ENCODE data around the gene GEMIN7. TPM values are rescaled to one million over a fixed set of nuclear protein-coding genes. Genes with fewer than 3 reads are reported as not detected.

The GEMIN7 gene
- 10 to 100 TPM; 24.8 to 26.2 TPM for total RNA-seq

GRCh38 chr19:45079063-45079910 is at the start of gene GEMIN7:
Gene GEMIN7 (plus strand): TSS chr19:45079260. CDS start chr19:45090115, 10,855 bp downstream.
- peak; percentile 91 for DNase-seq
- Mint-ChIP-seq H3K27me3 (no peaks in the 10 kb centered on the region), H3K36me3 (peaks cover 12% of the 10 kb centered on the region), H3K4me3 (peak within 1 kb of the TSS; percentile 96), H3K9me3 (no peaks in the 10 kb centered on the region), H3K27ac (peak within 1 kb of the TSS; percentile 85), H3K4me1 (peaks cover 32% of the 10 kb centered on the region)
- POLR2A ChIA-PET: interaction anchor here (0.6 to 2.5 kb wide), 6 partner anchors 8 to 98 kb away, joined by 3 to 15 read pairs (median 4); partner anchors contain the start of genes PPP1R37 and TRAPPC6A
- peak; percentile 50 for ATAC-seq (ENCODE audit: low read depth)

DNA sequence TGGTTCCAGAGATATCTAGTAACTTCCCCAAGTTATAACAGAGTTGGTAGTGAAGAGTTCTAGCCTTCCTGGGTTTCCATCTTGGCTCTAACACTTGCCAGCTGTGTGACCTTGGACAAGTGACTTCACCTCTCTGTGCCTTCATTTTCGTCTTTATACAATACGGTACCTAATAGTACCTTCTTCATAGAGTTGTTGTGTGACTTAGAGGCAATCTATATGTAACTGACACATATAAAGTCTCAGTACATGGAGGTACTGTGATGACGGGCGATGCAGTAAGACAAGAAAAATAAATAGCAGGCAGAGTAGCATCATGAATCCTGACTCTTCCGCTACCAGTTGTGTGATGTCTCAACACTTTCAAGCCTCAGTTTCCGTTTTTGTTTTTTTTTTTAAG is 48.2 kb upstream of the GEMIN7 start:
- no peak overlapping the region for H3K4me3 Mint-ChIP-seq
- POLR2A ChIA-PET: no interaction called here
- DNase-seq: no peak
- peaks cover 2% of the 10 kb centered on the region for H3K4me1 Mint-ChIP-seq
- peaks cover 21% of the 10 kb centered on the region for H3K36me3 Mint-ChIP-seq
- H3K27ac Mint-ChIP-seq: no peak overlapping the region
- H3K27me3 Mint-ChIP-seq: no peaks in the 10 kb centered on the region
- no peak for ATAC-seq (ENCODE audit: low read depth)
- H3K9me3 Mint-ChIP-seq: no peaks in the 10 kb centered on the region

DNA sequence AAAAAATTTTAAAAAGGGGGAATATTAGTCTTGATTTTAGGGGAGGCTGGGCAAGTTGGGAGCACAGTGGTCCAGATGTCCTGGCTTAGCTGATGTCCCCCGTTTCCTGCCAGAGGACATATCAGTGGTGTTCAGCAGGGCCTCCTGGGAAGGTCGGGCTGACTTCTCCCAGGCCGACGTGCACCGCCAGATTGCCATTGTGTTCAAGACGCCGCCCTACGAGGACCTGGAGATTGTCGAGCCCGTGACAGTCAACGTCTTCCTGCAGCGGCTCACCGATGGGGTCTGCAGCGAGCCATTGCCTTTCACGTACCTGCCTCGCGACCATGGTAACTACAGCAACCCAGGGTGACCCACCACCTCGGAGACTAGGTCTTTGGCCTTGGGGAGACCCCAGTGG is 46.6 kb upstream of the GEMIN7 start:
- no peaks in the 10 kb centered on the region for H3K27me3 Mint-ChIP-seq
- DNase-seq (no peak), ATAC-seq (ENCODE audit: low read depth) (no peak)
- POLR2A ChIA-PET: no interaction called here
- H3K9me3 Mint-ChIP-seq: no peaks in the 10 kb centered on the region
- H3K4me1 Mint-ChIP-seq: peaks cover 2% of the 10 kb centered on the region
- no peak overlapping the region for H3K4me3 Mint-ChIP-seq
- H3K27ac Mint-ChIP-seq: no peak overlapping the region
- peaks cover 21% of the 10 kb centered on the region for H3K36me3 Mint-ChIP-seq

DNA sequence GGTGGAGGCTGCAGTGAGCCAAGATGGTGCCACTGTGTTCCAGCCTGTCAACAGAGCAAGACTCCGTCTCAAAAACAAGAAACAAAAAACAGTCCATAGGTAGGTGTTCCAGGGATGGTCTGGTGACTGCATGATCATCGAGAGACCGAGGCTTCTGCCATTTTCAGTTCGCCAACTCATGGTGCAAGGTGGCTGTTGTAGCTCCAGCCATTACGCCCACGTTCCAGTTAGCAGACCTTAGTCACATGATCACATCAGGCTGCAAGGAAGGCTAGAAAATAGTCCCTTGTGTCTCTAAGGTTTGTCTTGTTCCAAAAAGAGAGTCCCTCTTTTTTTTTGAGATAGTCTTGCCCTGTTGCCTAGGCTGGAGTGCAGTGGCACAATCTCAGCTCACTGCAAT is 43.3 kb upstream of the GEMIN7 start:
- H3K36me3 Mint-ChIP-seq: peaks cover 26% of the 10 kb centered on the region
- H3K9me3 Mint-ChIP-seq: no peaks in the 10 kb centered on the region
- peaks cover 17% of the 10 kb centered on the region for H3K4me1 Mint-ChIP-seq
- H3K4me3 Mint-ChIP-seq: no peak overlapping the region
- no peak for ATAC-seq (ENCODE audit: low read depth)
- no peak overlapping the region for H3K27ac Mint-ChIP-seq
- H3K27me3 Mint-ChIP-seq: no peaks in the 10 kb centered on the region
- DNase-seq: no peak
- POLR2A ChIA-PET: no interaction called here

- Mint-ChIP-seq H3K9me3 (no peaks in the 10 kb centered on the region), H3K27ac (peak overlapping the region; percentile 61), H3K36me3 (peaks cover 31% of the 10 kb centered on the region), H3K4me1 (peaks cover 26% of the 10 kb centered on the region), H3K27me3 (no peaks in the 10 kb centered on the region), H3K4me3 (peak overlapping the region; percentile 96)
- DNase-seq: no peak
- POLR2A ChIA-PET: interaction anchor here (2.0 to 2.3 kb wide), 3 partner anchors 54 to 141 kb away, joined by 5 to 17 read pairs (median 12); partner anchors contain the start of genes BLOC1S3, CLPTM1, PPP1R37 and TRAPPC6A
- ATAC-seq (ENCODE audit: low read depth): no peak
Observed at GRCh38 chr19:45037393-45038169, 41.5 kb upstream of the GEMIN7 start.

DNA sequence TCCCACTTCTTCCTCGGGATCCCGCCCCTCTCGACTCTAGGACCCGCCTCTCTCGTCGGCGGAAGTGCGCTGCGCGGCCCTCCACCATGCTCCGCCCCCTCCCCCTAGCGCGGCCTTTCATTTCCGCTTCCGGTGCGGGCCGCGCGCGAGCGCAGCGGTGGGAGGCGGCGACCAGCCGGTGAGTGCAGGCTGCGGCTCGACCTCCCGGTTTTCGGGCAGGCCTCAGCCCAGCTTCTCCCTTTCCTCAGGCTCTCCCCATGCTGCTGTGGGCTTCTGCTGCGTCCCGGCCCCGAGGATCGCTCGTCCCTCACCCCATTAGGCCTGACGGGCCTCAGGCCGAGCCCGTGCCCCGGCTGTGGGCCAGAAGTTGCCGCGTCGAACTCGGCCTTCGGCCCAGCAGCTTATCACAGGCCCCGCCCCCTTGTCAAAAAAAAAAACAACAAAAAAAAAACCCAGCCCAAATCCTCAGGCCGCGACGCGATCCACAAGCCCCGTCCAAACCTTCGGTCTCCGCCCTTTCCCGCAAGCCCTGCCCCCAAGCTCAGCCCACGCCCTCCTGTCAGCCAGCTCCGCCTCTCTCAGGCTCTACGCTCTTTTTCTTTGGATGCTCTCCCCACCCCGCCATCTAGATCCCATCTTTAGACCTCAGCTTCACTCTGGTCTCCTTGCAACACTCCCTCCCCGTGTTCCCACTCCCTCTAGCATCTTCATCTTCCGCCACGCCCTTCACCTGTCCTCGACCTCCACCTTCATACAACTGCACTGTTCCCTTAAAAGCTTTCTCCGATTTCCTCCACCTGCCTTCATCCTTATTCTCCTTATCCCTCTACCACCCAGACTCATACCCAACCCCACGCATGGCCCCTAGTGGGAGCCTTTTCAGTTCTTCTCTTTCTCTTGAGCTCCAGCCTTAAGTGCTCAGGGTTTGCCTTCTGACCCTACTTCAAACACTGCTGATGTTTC is 39.8 kb upstream of the GEMIN7 start, which contains the start of gene CLASRP:
Gene CLASRP (plus strand): TSS at position 115 of the 963 bp plus-strand sequence. CDS start 1,168 bp downstream, outside the sequence.
- H3K9me3 Mint-ChIP-seq: no peaks in the 10 kb centered on the region
- POLR2A ChIA-PET: interaction anchor here (0.6 to 2.3 kb wide), 17 partner anchors 8 to 269 kb away, joined by 3 to 17 read pairs (median 4); partner anchors contain the start of genes BLOC1S3, CLPTM1, PPP1R37 and RELB

GRCh38 chr19:45040059-45040771 is 38.8 kb upstream of the GEMIN7 start:
- H3K4me3 Mint-ChIP-seq: peak overlapping the region; percentile 96
- DNase-seq (no peak), ATAC-seq (ENCODE audit: low read depth) (no peak)
- POLR2A ChIA-PET: interaction anchor here (1.5 to 2.3 kb wide), 5 partner anchors 7 to 138 kb away, joined by 4 to 17 read pairs (median 11); partner anchors contain the start of genes BLOC1S3, RELB and TRAPPC6A
- H3K27ac Mint-ChIP-seq: peak overlapping the region; percentile 97
- H3K4me1 Mint-ChIP-seq: peaks cover 25% of the 10 kb centered on the region
- peaks cover 22% of the 10 kb centered on the region for H3K36me3 Mint-ChIP-seq
- no peaks in the 10 kb centered on the region for H3K9me3 Mint-ChIP-seq
- H3K27me3 Mint-ChIP-seq: no peaks in the 10 kb centered on the region

More for the DNA sequence above, 39.8 kb upstream of the GEMIN7 start, which contains the start of gene CLASRP:
- ATAC-seq (ENCODE audit: low read depth) (peak; percentile 92), DNase-seq (peak; percentile 93)
- peaks cover 27% of the 10 kb centered on the region for H3K36me3 Mint-ChIP-seq
- peak within 1 kb of the TSS; percentile 96 for H3K4me3 Mint-ChIP-seq
- H3K4me1 Mint-ChIP-seq: peaks cover 25% of the 10 kb centered on the region
- H3K27me3 Mint-ChIP-seq: no peaks in the 10 kb centered on the region
- H3K27ac Mint-ChIP-seq: peak within 1 kb of the TSS; percentile 97

DNA sequence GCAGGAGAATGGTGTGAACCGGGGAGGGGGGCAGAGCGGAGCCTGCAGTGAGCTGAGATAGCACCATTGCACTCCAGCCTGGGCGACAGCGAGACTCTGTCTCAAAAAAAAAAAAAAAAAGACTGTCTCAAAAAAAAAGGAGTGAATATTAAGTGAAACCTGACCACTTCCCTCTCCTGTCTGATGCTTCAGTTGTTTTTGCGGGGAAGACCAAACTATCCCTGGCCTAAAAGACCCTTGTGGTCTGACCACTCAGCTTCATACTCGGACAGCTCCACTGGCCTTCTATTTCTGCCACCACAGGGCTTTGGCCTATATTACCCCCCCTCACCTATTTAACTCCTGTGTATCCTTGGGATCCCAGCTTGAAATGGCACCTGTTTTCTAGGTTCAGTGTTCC is 37.9 kb upstream of the GEMIN7 start:
- Mint-ChIP-seq H3K4me1 (peaks cover 32% of the 10 kb centered on the region), H3K36me3 (peaks cover 18% of the 10 kb centered on the region), H3K4me3 (peak overlapping the region; percentile 14), H3K27me3 (no peaks in the 10 kb centered on the region), H3K9me3 (no peaks in the 10 kb centered on the region), H3K27ac (peak overlapping the region; percentile 50)
- DNase-seq (no peak), ATAC-seq (ENCODE audit: low read depth) (no peak)
- POLR2A ChIA-PET: no interaction called here

DNA sequence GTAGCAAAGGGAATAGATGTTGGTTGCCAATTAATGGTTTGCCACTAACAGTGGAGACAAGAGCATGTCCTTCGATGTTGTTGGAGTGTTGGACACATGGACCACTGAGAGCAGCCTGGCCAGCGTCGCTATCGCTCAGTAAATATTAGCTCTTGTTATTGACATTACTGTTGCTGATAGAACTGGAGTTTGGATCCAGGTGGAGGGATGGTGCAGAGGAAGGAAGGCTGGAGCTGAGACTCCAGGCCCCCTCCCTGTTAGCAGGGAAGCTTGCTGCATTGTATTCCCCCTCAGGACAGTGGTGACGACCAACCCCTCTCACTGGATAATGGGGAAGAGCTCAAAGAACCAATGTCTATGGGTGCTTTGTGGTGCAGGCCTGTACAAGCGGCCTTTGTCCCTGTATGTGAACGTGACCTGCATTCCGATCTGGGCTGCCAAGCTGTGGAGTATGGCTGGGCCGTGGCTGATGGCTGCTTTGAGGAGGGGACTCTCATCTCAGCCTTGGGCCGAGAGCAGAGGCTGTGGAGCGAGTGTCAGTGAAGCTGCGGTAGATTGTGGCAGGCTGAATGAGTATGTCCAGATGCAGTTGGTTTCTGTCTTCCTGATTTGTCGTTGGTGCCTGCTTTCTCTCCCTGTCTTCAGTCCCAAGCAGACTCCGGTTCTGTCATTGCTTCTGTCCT is 33.2 kb upstream of the GEMIN7 start:
- POLR2A ChIA-PET: no interaction called here
- ATAC-seq (ENCODE audit: low read depth): no peak
- H3K27me3 Mint-ChIP-seq: no peaks in the 10 kb centered on the region
- H3K4me3 Mint-ChIP-seq: no peak overlapping the region
- no peak for DNase-seq
- H3K36me3 Mint-ChIP-seq: peaks cover 11% of the 10 kb centered on the region
- H3K27ac Mint-ChIP-seq: peak overlapping the region; percentile 18
- H3K4me1 Mint-ChIP-seq: peaks cover 36% of the 10 kb centered on the region
- H3K9me3 Mint-ChIP-seq: no peaks in the 10 kb centered on the region

GRCh38 chr19:45046355-45046754 is 32.7 kb upstream of the GEMIN7 start:
- Mint-ChIP-seq H3K4me3 (peak overlapping the region; percentile 58), H3K4me1 (peaks cover 33% of the 10 kb centered on the region), H3K27ac (peak overlapping the region; percentile 62), H3K9me3 (no peaks in the 10 kb centered on the region), H3K27me3 (no peaks in the 10 kb centered on the region), H3K36me3 (peaks cover 8% of the 10 kb centered on the region)
- DNase-seq (no peak), ATAC-seq (ENCODE audit: low read depth) (no peak)
- POLR2A ChIA-PET: no interaction called here

GRCh38 chr19:45047188-45047797 is 31.8 kb upstream of the GEMIN7 start:
- POLR2A ChIA-PET: interaction anchor here (0.6 to 1.2 kb wide), 5 partner anchors 8 to 55 kb away, joined by 3 to 11 read pairs (median 5); partner anchors contain the start of gene CLASRP
- peak; percentile 75 for ATAC-seq (ENCODE audit: low read depth)
- H3K4me1 Mint-ChIP-seq: peaks cover 28% of the 10 kb centered on the region
- no peak for DNase-seq
- peaks cover 5% of the 10 kb centered on the region for H3K36me3 Mint-ChIP-seq
- peak overlapping the region; percentile 79 for H3K4me3 Mint-ChIP-seq
- H3K27me3 Mint-ChIP-seq: no peaks in the 10 kb centered on the region
- H3K9me3 Mint-ChIP-seq: no peaks in the 10 kb centered on the region
- H3K27ac Mint-ChIP-seq: peak overlapping the region; percentile 84

Measured in activated naive CD8-positive, alpha-beta T cell treated with anti-CD3 and anti-CD28 coated beads, Interleukin-2, amount 10 ng/mL, durations not matched to agents 7 days and 5 days (primary cell).